ENCODE results near the gene PACSIN2. TPM values are rescaled to one million over a fixed set of nuclear protein-coding genes. Genes with fewer than 3 reads are reported as not detected.

PACSIN2 gene
- total and polyA plus RNA-seq, 2 of the 13 experiments (the other 11 are each of a cell fraction or from before 2014, with no cell fraction given) = 54.1 to 68.8 TPM

DNA sequence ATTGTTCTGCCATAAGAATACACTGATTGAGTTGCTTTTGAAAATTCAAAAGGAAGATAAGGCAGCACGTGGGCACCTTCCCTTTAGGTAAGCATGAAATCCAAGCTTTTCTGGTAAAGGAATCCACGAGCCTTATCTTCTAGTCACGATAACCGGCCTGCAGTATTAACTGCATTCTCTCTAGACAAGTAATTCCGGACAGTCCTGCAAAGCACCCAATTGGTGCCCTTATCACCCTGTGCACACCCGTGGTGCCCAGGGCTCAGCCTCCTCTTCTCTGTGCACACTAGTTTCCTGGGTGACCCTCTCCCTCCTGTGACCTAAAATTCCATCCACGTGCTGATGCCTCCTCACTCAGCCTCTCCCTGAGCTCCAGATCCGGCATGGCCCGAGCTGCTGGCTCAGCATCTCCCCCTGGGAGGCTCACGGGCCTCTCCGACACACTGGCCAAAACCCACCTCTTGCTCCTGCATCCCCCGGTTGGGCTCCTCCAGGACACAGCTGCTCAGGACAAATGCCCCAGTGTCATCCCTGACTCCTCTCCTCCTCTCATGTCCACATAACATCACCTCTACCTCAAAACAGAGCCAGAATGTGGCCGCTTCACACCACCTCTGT lies 63.7 kb downstream of the PACSIN2 start:
- no peak overlapping the region for H3K9ac ChIP-seq (ENCODE audit: insufficient read depth, low read depth, low read length)
- no peak overlapping the region for H2AFZ ChIP-seq (ENCODE audit: low read length)
- no TSS peak for BruUV-seq (replicated peaks)
- ATAC-seq (no peak), FAIRE-seq (no peak), DNase-seq (ENCODE audit: low spot score) (no peak)
- no peak overlapping the region for H3K4me2 ChIP-seq (ENCODE audit: low read depth, low read length)
- intact Hi-C loops (cut with micrococcal nuclease; ENCODE audit: unreplicated experiment) = no loop called here
- no peak overlapping the region for H3K4me3 ChIP-seq (replicated peaks in 1 of 3; ENCODE audit: insufficient read depth in 1 of 3, low read depth in 2 of 3, low read length in 3 of 3)
- H3K79me2 ChIP-seq (ENCODE audit: insufficient read depth, low read length) = peaks cover 94% of the 10 kb centered on the region
- H3K27me3 ChIP-seq (ENCODE audit: control insufficient read depth in 1 of 2, insufficient read depth in 2 of 2, low read length in 2 of 2) = no peaks in the 10 kb centered on the region
- no peak for TF ChIP-seq ZNF354B (CRISPR knock-in tag; IDR thresholded peaks at IDR 0.05)
- TF ChIP-seq NPAS2 (CRISPR knock-in tag; IDR thresholded peaks at IDR 0.05; ENCODE audit: borderline replicate concordance) = no peak
- TF ChIP-seq RELA (CRISPR knock-in tag; IDR thresholded peaks at IDR 0.05) = no peak
- no peak for TF ChIP-seq PLSCR1 (CRISPR knock-in tag; IDR thresholded peaks at IDR 0.05; ENCODE audit: borderline replicate concordance)
- no peak for TF ChIP-seq ZNF260 (CRISPR knock-in tag; IDR thresholded peaks at IDR 0.05; ENCODE audit: borderline replicate concordance, low read depth)
- in situ Hi-C loops (cut with HindIII; ENCODE audit: extremely low pct_ligation_motif_present, low pct_unique_long_range_greater_than_20kb) = no loop called here
- H3K36me3 ChIP-seq (replicated peaks in 1 of 2; ENCODE audit: control insufficient read depth in 1 of 2, insufficient read depth in 2 of 2, low read length in 2 of 2) = peaks cover 8 to 18% of the 10 kb centered on the region in 2 experiments
- no peaks in the 10 kb centered on the region for H3K9me3 ChIP-seq (ENCODE audit: low read length)
- peaks cover 6% of the 10 kb centered on the region; the same call in 1 of the 2 replicates for H4K20me1 ChIP-seq (ENCODE audit: insufficient read depth, low read length)
- CTCF ChIA-PET (ENCODE audit: low intra/inter-chr PET ratio, low total read pairs) = no interaction called here
- H3K4me1 ChIP-seq (ENCODE audit: insufficient read depth, low read length) = peaks cover 77% of the 10 kb centered on the region
- WGBS (ENCODE audit: low lambda C conversion rate) = 96% methylated on average over 13 of the region's 13 CpGs
- no peak overlapping the region for H3K27ac ChIP-seq (ENCODE audit: extremely low read length, insufficient read depth, low read length)
- POLR2A ChIA-PET = no interaction called here

- CTCF ChIA-PET (ENCODE audit: low intra/inter-chr PET ratio, low total read pairs) = no interaction called here
Observed at GRCh38 chr22:42950281-42950680, 64.7 kb downstream of the PACSIN2 start.

More at GRCh38 chr22:42950281-42950680, 64.7 kb downstream of the PACSIN2 start:
- Histone ChIP-seq H3K36me3 (replicated peaks in 1 of 2; ENCODE audit: control insufficient read depth in 1 of 2, insufficient read depth in 2 of 2, low read length in 2 of 2) (peaks cover 6 to 20% of the 10 kb centered on the region in 2 experiments), H3K4me3 (replicated peaks in 1 of 3; ENCODE audit: insufficient read depth in 1 of 3, low read depth in 2 of 3, low read length in 3 of 3) (no peak overlapping the region), H3K27me3 (ENCODE audit: control insufficient read depth in 1 of 2, insufficient read depth in 2 of 2, low read length in 2 of 2) (no peaks in the 10 kb centered on the region), H3K27ac (ENCODE audit: extremely low read length, insufficient read depth, low read length) (no peak overlapping the region), H3K4me1 (ENCODE audit: insufficient read depth, low read length) (peaks cover 77% of the 10 kb centered on the region), H3K9me3 (ENCODE audit: low read length) (no peaks in the 10 kb centered on the region), H3K9ac (ENCODE audit: insufficient read depth, low read depth, low read length) (no peak overlapping the region), H3K79me2 (ENCODE audit: insufficient read depth, low read length) (peaks cover 94% of the 10 kb centered on the region), H3K4me2 (ENCODE audit: low read depth, low read length) (no peak overlapping the region), H2AFZ (ENCODE audit: low read length) (no peak overlapping the region), H4K20me1 (ENCODE audit: insufficient read depth, low read length) (peaks cover 6% of the 10 kb centered on the region; the same call in 1 of the 2 replicates)
- DNase-seq (ENCODE audit: low spot score) (no peak), FAIRE-seq (no peak), ATAC-seq (no peak)
- intact Hi-C loops (cut with micrococcal nuclease; ENCODE audit: unreplicated experiment) = no loop called here
- TF ChIP-seq SKIL (CRISPR knock-in tag; IDR thresholded peaks at IDR 0.05; ENCODE audit: borderline replicate concordance) = no peak
- peak; percentile 82 for TF ChIP-seq HNRNPK (IDR thresholded peaks at IDR 0.05; ENCODE audit: low read depth, low read length, poor library complexity, severe bottlenecking)
- TF ChIP-seq, protein P1, sequence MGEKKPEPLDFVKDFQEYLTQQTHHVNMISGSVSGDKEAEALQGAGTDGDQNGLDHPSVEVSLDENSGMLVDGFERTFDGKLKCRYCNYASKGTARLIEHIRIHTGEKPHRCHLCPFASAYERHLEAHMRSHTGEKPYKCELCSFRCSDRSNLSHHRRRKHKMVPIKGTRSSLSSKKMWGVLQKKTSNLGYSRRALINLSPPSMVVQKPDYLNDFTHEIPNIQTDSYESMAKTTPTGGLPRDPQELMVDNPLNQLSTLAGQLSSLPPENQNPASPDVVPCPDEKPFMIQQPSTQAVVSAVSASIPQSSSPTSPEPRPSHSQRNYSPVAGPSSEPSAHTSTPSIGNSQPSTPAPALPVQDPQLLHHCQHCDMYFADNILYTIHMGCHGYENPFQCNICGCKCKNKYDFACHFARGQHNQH (CRISPR knock-in tag; IDR thresholded peaks at IDR 0.05) = no peak
- 0 out of 2 replicates have a peak, but pooled peaks have one; percentile 53 for TF ChIP-seq PCBP1 (IDR thresholded peaks at IDR 0.05; ENCODE audit: borderline replicate concordance, low read depth, low read length)
- no peak for TF ChIP-seq IKZF4 (CRISPR knock-in tag; IDR thresholded peaks at IDR 0.05; ENCODE audit: borderline replicate concordance, low read depth, not compliant biosample characterization)
- POLR2A ChIA-PET = no interaction called here
- in situ Hi-C loops (cut with HindIII; ENCODE audit: extremely low pct_ligation_motif_present, low pct_unique_long_range_greater_than_20kb) = no loop called here
- no TSS peak for BruUV-seq (replicated peaks)
- 97% methylated on average over 3 of the region's 5 CpGs for whole genome bisulfite sequencing (ENCODE audit: low lambda C conversion rate)
